Lower lobe of right lung (tissue), 2 donors: ENCODE results near the gene CNGA3. TPM values are rescaled to one million over a fixed set of nuclear protein-coding genes. Genes with fewer than 3 reads are reported as not detected.
A peak's percentile ranks its signal among the peaks of the same experiment; 100 is the strongest.

Experiments used
- ATAC-seq, 2 donors: fragments of 200-7000 bp; cut with Tn5 transposase; one replicate each; pipeline ENCODE4 v1.9.1; 2020 to 2022; ENCODE audit warnings: mild to moderate bottlenecking in 2 of 2, moderate library complexity in 2 of 2
- DNase-seq: peaks from one replicate; pipeline ENCODE4 v3.0.0-alpha.2; 2020
- H3K27ac ChIP-seq: fragments of 200-600 bp; one replicate; pipeline ENCODE4 v1.8.0; 2022
- H3K27me3 ChIP-seq: fragments of 200-600 bp; one replicate; pipeline ENCODE4 v1.8.0; 2022; ENCODE audit warnings: low read depth
- H3K36me3 ChIP-seq: fragments of 200-600 bp; one replicate; pipeline ENCODE4 v1.8.0; 2022; ENCODE audit warnings: mild to moderate bottlenecking
- H3K4me1 ChIP-seq: fragments of 200-600 bp; one replicate; pipeline ENCODE4 v1.8.0; 2022
- H3K4me3 ChIP-seq: fragments of 200-600 bp; one replicate; pipeline ENCODE4 v1.8.0; 2022; ENCODE audit warnings: mild to moderate bottlenecking
- H3K9me3 ChIP-seq: fragments of 200-600 bp; one replicate; pipeline ENCODE4 v1.8.0; 2022
- CTCF ChIP-seq: fragments of 200-600 bp; IDR thresholded peaks from one replicate; pipeline ENCODE4 v1.8.0; 2022; ENCODE audit warnings: antibody characterized with exemption, mild to moderate bottlenecking
- intact Hi-C: fragments of 100-400 bp; cut with DNase I; formaldehyde crosslinking; loops from one replicate; pipeline ENCODE4 v1.11.0; 2022
- total RNA-seq: library from RNA; stranded (reverse); fragmentation: NEBNext Ultra II Directional; extraction: Animal tissue kit (Norgen Biotek cat#: 25700); gene quantifications from one replicate; pipeline ENCODE4 v1.2.1, GENCODE V29; 2021
- donor health status: DM: no; HTN: yes; CAD: no; lungs with severe emphysema.

Gene CNGA3
- total RNA-seq, 1 donor from 2014 or later = 0.18 TPM

- peaks cover 7% of the 10 kb centered on the region for H3K27me3 ChIP-seq
- ATAC-seq (no peak), DNase-seq (no peak)
- peaks cover 17% of the 10 kb centered on the region for H3K4me1 ChIP-seq
- H3K9me3 ChIP-seq = no peaks in the 10 kb centered on the region
- no peak overlapping the region for H3K27ac ChIP-seq
- no peak for TF ChIP-seq CTCF
- intact Hi-C loops = no loop called here
- no peak overlapping the region for H3K4me3 ChIP-seq
- no peaks in the 10 kb centered on the region for H3K36me3 ChIP-seq
Measured at GRCh38 chr2:98381494-98381893, 35.2 kb downstream of the CNGA3 start.

GRCh38 chr2:98382086-98382485 is 35.8 kb downstream of the CNGA3 start:
- no peak for TF ChIP-seq CTCF
- Histone ChIP-seq H3K27ac (no peak overlapping the region), H3K4me1 (peaks cover 17% of the 10 kb centered on the region), H3K9me3 (no peaks in the 10 kb centered on the region), H3K4me3 (no peak overlapping the region), H3K27me3 (peaks cover 7% of the 10 kb centered on the region), H3K36me3 (no peaks in the 10 kb centered on the region)
- ATAC-seq = no peak
- intact Hi-C loops = no loop called here
- no peak for DNase-seq

- Histone ChIP-seq H3K27me3 (peaks cover 7% of the 10 kb centered on the region), H3K9me3 (no peaks in the 10 kb centered on the region), H3K27ac (no peak overlapping the region), H3K4me3 (no peak overlapping the region), H3K4me1 (peaks cover 17% of the 10 kb centered on the region), H3K36me3 (no peaks in the 10 kb centered on the region)
- ATAC-seq (no peak), DNase-seq (no peak)
- no peak for TF ChIP-seq CTCF
- intact Hi-C loops = no loop called here
Measured at GRCh38 chr2:98382739-98383138, 36.5 kb downstream of the CNGA3 start.

GRCh38 chr2:98383166-98383565 is 36.9 kb downstream of the CNGA3 start:
- Histone ChIP-seq H3K4me3 (no peak overlapping the region), H3K4me1 (peaks cover 14% of the 10 kb centered on the region), H3K27me3 (peaks cover 7% of the 10 kb centered on the region), H3K9me3 (no peaks in the 10 kb centered on the region), H3K36me3 (no peaks in the 10 kb centered on the region), H3K27ac (no peak overlapping the region)
- ATAC-seq (no peak), DNase-seq (no peak)
- no peak for TF ChIP-seq CTCF
- intact Hi-C loops = no loop called here

GRCh38 chr2:98385050-98385699 is 38.9 kb downstream of the CNGA3 start:
- Histone ChIP-seq H3K4me3 (no peak overlapping the region), H3K36me3 (no peaks in the 10 kb centered on the region), H3K4me1 (no peaks in the 10 kb centered on the region), H3K27ac (no peak overlapping the region), H3K9me3 (no peaks in the 10 kb centered on the region), H3K27me3 (peaks cover 7% of the 10 kb centered on the region)
- peak; percentile 85 to 89 for ATAC-seq
- intact Hi-C loops = no loop called here
- peak; percentile 96 for TF ChIP-seq CTCF
- peak; percentile 82 for DNase-seq
